ENCODE data around the gene ATP9B.
"Not testable (repeated sequence)": the region's sequence is repeated elsewhere in the genome, so short reads cannot be mapped to it uniquely, and the experiment has no call there.

ATP9B gene

GRCh38 chr18:79167526-79168190, 98.5 kb downstream of the ATP9B start:
- no peak overlapping the region for H3K4me2 ChIP-seq
- TF ChIP-seq Cebpa-rat (IDR thresholded peaks at IDR 0.05) = no peak
- peaks cover 13 to 26% (median 22%) of the 10 kb centered on the region in 11 experiments; a peak in 18 of 22 replicates for H3K9me3 ChIP-seq (replicated peaks in 1 of 11)
- H3K4me3 ChIP-seq = no peak overlapping the region
- H3K9ac ChIP-seq = no peak overlapping the region
- no peak overlapping the region for H3K27ac ChIP-seq
- no peaks in the 10 kb centered on the region for H3K27me3 ChIP-seq
- H3K36me3 ChIP-seq = peaks cover 27 to 54% (median 33%) of the 10 kb centered on the region in 11 experiments
- H4K20me1 ChIP-seq = no peaks in the 10 kb centered on the region
- H3K4me1 ChIP-seq = peaks cover 0 to 6% (median 0%) of the 10 kb centered on the region in 10 experiments; a peak in 2 of 20 replicates

- H3K4me1 ChIP-seq = peaks cover 0 to 6% (median 0%) of the 10 kb centered on the region in 10 experiments; a peak in 2 of 20 replicates
- TF ChIP-seq Cebpa-rat (IDR thresholded peaks at IDR 0.05) = no peak
- H3K4me2 ChIP-seq = peak overlapping the region in 1 of 11 experiments; percentile 4; a peak in 3 of 22 replicates
- H4K20me1 ChIP-seq = no peaks in the 10 kb centered on the region
- H3K9me3 ChIP-seq (replicated peaks in 1 of 11) = peaks cover 13 to 26% (median 22%) of the 10 kb centered on the region in 11 experiments; a peak in 18 of 22 replicates
- peaks cover 27 to 52% (median 35%) of the 10 kb centered on the region in 11 experiments for H3K36me3 ChIP-seq
- no peak overlapping the region for H3K27ac ChIP-seq
- no peak overlapping the region for H3K4me3 ChIP-seq
- no peaks in the 10 kb centered on the region for H3K27me3 ChIP-seq
- no peak overlapping the region for H3K9ac ChIP-seq
Measured at GRCh38 chr18:79169958-79170555, 100.9 kb downstream of the ATP9B start.

GRCh38 chr18:79172331-79172730, 103.1 kb downstream of the ATP9B start:
- H3K36me3 ChIP-seq = peaks cover 11 to 44% (median 17%) of the 10 kb centered on the region in 11 experiments; a peak in 21 of 22 replicates
- not testable (repeated sequence) for H3K4me3 ChIP-seq; H4K20me1 ChIP-seq; H3K4me2 ChIP-seq; H3K27me3 ChIP-seq; H3K9me3 ChIP-seq (replicated peaks in 1 of 11); H3K27ac ChIP-seq; H3K4me1 ChIP-seq; H3K9ac ChIP-seq

- no peak overlapping the region for H3K4me3 ChIP-seq
- no peak for TF ChIP-seq Cebpa-rat (IDR thresholded peaks at IDR 0.05)
- no peak overlapping the region for H3K27ac ChIP-seq
- no peaks in the 10 kb centered on the region for H4K20me1 ChIP-seq
- peaks cover 7 to 50% (median 18%) of the 10 kb centered on the region in 11 experiments; a peak in 19 of 22 replicates for H3K36me3 ChIP-seq
- no peaks in the 10 kb centered on the region for H3K27me3 ChIP-seq
- H3K9me3 ChIP-seq (replicated peaks in 1 of 11) = no peaks in the 10 kb centered on the region
- H3K4me2 ChIP-seq = no peak overlapping the region
- peaks cover 0 to 6% (median 0%) of the 10 kb centered on the region in 10 experiments; a peak in 2 of 20 replicates for H3K4me1 ChIP-seq
- no peak overlapping the region for H3K9ac ChIP-seq
Measured at GRCh38 chr18:79173742-79174141, 104.5 kb downstream of the ATP9B start.

GRCh38 chr18:79178113-79178531, 108.9 kb downstream of the ATP9B start:
- Histone ChIP-seq H3K27me3 (no peaks in the 10 kb centered on the region), H3K36me3 (peaks cover 7 to 70% (median 19%) of the 10 kb centered on the region in 11 experiments; a peak in 19 of 22 replicates), H3K9me3 (replicated peaks in 1 of 11) (no peaks in the 10 kb centered on the region), H3K9ac (no peak overlapping the region), H3K27ac (no peak overlapping the region), H3K4me2 (no peak overlapping the region), H3K4me3 (no peak overlapping the region), H3K4me1 (no peaks in the 10 kb centered on the region), H4K20me1 (no peaks in the 10 kb centered on the region)
- TF ChIP-seq Cebpa-rat (IDR thresholded peaks at IDR 0.05) = no peak

GRCh38 chr18:79182047-79182713, 113.0 kb downstream of the ATP9B start:
- Histone ChIP-seq H3K27ac (no peak overlapping the region), H3K4me2 (no peak overlapping the region), H3K4me1 (no peaks in the 10 kb centered on the region), H3K9ac (no peak overlapping the region), H3K4me3 (no peak overlapping the region), H3K27me3 (no peaks in the 10 kb centered on the region), H3K36me3 (peaks cover 9 to 60% (median 17%) of the 10 kb centered on the region in 11 experiments; a peak in 17 of 22 replicates), H3K9me3 (replicated peaks in 1 of 11) (no peaks in the 10 kb centered on the region), H4K20me1 (0 out of 22 replicates have a peak, but pooled peaks cover 0 to 2% (median 0%) of the 10 kb centered on the region in 11 experiments)
- TF ChIP-seq Cebpa-rat (IDR thresholded peaks at IDR 0.05) = no peak

GRCh38 chr18:79185648-79186047, 116.5 kb downstream of the ATP9B start:
- no peak overlapping the region for H3K27ac ChIP-seq
- H3K36me3 ChIP-seq = peaks cover 3 to 50% (median 16%) of the 10 kb centered on the region in 11 experiments; a peak in 17 of 22 replicates
- TF ChIP-seq Cebpa-rat (IDR thresholded peaks at IDR 0.05) = no peak
- no peaks in the 10 kb centered on the region for H3K9me3 ChIP-seq (replicated peaks in 1 of 11)
- H3K27me3 ChIP-seq = no peaks in the 10 kb centered on the region
- H4K20me1 ChIP-seq = 0 out of 22 replicates have a peak, but pooled peaks cover 0 to 4% (median 0%) of the 10 kb centered on the region in 11 experiments
- no peak overlapping the region for H3K9ac ChIP-seq
- no peaks in the 10 kb centered on the region for H3K4me1 ChIP-seq
- H3K4me3 ChIP-seq = no peak overlapping the region
- no peak overlapping the region for H3K4me2 ChIP-seq

- Histone ChIP-seq H3K9ac (no peak overlapping the region), H3K9me3 (replicated peaks in 1 of 11) (no peaks in the 10 kb centered on the region), H3K4me3 (no peak overlapping the region), H3K4me1 (no peaks in the 10 kb centered on the region), H3K27me3 (no peaks in the 10 kb centered on the region), H3K36me3 (peaks cover 3 to 46% (median 16%) of the 10 kb centered on the region in 11 experiments; a peak in 17 of 22 replicates), H4K20me1 (0 out of 22 replicates have a peak, but pooled peaks cover 0 to 4% (median 0%) of the 10 kb centered on the region in 11 experiments), H3K4me2 (no peak overlapping the region), H3K27ac (no peak overlapping the region)
- no peak for TF ChIP-seq Cebpa-rat (IDR thresholded peaks at IDR 0.05)
Measured at GRCh38 chr18:79186649-79187048, 117.5 kb downstream of the ATP9B start.
